GM18873 (cell line): ENCODE data around the gene ENDOG.

ENCODE experiments used
- ATAC-seq: cut with Tn5 transposase; IDR thresholded peaks from one replicate; pipeline ENCODE4 v1.9.1; 2021; ENCODE audit warnings: mild to moderate bottlenecking, moderate library complexity, moderate number of reproducible peaks; ENCODE audit not compliant: unreplicated experiment, low FRiP score

The ENDOG gene

DNA sequence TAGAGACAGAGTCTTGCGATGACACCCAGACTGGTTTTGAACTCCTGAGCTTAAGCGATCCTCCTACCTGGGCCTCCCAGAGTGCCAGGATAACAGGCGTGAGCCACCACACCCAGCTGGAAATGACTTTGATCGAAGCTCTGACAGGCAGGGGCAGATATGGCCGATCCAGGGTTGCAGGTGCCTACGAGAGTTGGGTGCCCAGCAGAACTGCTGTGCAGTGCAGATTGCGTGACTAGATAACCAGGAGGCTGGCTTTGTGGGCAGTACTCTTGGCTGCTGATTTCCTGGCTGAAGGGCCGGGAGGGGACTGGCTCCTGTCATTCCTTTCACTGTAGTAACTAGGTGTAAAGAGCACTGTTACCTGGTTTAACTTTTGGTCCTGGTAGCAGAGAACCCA lies 19.4 kb upstream of the ENDOG start:
- ATAC-seq, result no peak

DNA sequence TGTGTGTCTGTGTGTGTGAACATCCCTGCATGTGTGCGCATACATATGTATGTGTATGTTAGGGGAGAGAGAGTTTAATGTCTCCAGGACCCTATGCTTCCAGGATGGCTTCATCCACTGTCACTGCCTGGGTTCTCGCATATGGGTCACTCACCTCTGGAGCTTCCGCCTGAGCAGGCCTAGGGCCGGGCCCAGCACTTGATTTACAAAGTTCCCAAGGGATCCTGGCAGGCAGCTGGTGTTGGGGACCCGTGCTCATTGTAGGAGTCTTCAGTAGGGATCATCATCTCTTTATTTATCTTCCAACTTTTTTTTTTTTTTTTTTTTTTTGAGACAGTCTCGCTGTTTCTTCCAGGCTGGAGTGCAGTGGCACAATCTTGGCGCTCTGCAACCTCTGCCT lies 18.2 kb upstream of the ENDOG start:
- no peak for ATAC-seq

DNA sequence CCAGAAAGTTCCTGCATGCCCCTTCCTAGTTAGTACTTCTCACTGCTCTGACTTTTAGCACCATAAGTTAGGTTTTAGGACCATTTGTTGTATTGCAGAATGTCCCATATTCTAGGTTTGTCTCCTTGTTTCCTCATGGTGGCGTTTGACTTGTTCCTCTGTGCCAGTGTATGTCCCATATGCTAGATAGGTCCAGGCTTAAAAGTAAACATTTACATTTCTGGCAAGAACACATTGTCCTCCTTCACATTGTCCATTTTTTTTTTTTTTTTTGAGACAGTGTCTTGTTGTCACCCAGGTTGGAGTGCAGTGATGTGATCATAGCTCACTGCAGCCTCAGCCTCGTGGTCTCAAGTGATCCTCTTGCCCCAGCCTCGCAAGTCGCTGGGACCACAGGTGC lies 15.8 kb upstream of the ENDOG start:
- no peak for ATAC-seq

DNA sequence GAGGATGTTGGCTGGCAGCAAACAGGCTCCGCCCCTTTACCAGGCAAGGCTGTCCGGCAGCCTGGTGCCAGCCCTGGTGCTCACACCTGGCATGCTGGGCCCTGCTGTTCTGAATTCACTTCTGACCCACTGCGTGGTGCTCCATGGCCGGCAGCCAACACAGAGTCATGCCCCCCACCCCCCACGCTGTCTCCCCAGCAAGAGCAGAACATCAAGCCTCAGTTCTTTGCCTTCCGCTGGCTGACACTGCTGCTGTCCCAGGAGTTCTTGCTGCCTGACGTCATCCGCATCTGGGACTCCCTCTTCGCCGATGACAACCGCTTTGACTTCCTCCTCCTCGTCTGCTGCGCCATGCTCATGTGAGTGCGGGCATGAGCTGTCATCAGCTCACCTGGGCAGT lies 12.6 kb upstream of the ENDOG start:
- ATAC-seq, result no peak

DNA sequence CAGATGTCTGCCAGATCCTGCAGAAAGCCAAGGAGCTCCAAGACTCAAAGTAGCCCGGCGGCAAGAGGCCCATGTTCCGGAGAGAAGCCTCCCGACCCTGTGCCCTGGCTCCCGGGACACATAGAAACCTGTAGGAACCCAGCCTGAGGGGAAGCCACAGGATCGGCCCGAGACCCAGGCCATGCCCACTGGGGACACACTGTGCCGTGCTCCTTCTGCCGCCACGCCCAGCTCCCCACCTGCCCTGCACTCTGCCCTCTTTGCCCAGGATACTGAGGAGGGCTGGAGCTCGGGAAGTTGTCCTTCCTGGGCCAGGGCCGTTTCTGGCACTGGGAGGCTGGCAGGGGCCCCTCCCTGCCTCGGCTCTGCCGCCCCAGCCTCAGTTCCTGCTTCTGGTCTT lies 10.5 kb upstream of the ENDOG start:
- no peak for ATAC-seq

DNA sequence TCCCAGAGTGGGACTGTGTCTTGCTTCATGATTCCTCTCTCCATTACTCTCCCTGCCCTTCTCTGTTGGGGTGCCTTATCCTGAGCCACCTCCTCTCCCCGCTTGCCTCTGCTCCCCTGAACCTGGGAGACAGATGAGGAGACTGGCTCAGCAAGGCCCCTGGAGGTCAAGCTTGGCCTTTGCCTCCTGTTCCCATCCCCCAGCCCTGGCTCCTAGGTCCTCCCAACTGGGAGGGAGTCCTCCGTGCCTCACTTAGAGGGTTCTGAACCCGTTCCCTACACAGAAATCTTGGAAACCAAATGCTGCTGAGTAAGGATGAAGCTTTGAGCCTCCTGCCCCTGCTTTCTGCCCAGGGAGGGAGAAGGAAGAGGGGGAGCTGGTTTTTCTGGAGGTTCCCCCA lies 9.8 kb upstream of the ENDOG start:
- ATAC-seq, result no peak

DNA sequence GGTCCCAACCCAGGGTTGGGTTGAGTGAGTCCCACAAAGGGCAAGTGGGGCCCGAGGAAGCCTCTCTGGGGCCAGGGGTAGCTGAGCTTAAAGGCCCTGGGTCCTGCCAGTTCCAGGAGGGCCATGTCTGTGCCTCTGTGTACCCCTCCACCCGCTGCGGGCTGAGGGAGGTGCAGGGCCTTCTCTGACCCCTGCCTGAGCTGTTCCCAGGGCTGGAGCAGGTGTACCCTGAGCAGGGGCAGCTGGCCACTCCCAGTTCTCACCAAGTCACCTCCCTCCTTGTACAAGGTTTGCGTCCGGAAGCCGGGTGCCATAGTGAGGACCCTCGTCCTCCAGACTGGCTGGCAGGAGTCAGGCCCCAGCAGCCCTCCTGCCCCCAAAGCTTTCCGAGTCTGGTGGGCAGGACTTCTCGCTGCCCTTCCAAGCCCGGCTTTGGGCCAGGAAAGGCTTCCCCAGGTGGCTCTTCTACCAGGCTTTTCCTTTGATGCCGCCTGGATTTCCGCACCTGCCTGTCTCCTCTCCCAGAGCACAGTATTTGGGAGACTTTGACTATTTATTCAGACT lies 9.2 kb upstream of the ENDOG start:
- no peak for ATAC-seq

DNA sequence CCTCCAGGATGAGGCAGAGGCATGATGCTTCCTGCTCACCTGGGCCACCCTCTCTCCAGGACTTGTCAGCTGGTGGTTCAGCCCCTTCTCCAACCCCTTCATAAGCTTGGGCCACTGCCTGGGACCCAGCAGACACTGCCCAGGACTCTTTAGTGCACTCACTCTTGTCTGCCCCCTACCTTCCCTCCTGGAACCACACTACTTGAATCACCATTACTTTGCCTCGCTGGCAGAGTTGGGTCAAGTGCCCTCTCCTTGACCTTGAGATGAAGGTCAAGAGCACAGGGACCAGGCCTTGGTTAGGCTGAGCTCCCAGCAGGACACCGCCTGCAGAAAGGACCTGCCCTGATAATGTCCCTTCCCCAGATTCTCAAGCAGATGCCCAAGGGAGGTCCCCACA lies 8.5 kb upstream of the ENDOG start:
- no peak for ATAC-seq

DNA sequence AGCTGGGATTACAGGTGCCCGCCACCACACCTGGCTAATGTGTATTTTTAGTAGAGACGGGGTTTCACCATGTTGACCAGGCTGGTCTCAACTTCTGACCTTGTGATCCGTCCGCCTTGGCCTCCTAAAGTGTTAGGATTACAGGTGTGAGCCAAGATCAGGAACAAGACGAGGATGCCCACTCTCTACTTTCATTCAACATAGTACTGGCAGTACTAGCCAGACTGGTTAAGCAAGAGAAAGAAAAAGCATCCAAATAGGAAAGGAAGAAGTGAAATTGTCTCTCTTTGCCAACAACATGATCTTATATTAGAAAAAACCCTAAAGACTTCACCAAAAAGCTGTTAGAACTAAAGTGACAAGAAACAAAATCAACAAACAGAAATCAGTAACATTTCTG lies 7.4 kb upstream of the ENDOG start:
- no peak for ATAC-seq

DNA sequence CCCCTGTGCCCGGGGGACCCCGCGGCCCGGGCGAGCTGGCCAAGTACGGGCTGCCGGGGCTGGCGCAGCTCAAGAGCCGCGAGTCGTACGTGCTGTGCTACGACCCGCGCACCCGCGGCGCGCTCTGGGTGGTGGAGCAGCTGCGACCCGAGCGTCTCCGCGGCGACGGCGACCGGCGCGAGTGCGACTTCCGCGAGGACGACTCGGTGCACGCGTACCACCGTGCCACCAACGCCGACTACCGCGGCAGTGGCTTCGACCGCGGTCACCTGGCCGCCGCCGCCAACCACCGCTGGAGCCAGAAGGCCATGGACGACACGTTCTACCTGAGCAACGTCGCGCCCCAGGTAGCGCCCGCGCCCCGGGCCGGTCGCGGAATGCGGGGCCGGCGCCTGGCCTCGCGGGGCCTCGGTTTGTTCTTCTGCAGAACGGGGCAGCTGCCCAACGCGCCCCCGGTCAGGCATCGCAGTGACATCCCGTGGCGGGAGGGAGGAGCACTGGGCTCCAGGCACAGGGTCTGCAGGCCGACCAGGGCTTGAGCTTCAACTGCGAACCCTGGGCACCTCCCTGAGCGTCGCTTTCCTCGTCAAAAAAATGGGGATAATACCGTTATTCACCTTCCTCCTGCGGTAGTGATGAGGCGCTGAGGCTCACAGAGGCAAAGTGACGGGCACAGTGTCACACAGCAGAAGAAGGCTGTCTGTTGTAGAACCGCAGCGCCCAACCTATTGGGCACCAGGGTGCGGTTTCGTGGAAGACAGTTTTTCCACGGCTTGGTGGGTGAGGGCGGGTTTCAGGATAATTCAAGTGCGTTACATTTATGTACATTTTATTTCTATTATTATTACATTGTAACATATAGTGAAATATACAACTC lies 777 bp downstream of the ENDOG start:
- peak; percentile 15 for ATAC-seq

DNA sequence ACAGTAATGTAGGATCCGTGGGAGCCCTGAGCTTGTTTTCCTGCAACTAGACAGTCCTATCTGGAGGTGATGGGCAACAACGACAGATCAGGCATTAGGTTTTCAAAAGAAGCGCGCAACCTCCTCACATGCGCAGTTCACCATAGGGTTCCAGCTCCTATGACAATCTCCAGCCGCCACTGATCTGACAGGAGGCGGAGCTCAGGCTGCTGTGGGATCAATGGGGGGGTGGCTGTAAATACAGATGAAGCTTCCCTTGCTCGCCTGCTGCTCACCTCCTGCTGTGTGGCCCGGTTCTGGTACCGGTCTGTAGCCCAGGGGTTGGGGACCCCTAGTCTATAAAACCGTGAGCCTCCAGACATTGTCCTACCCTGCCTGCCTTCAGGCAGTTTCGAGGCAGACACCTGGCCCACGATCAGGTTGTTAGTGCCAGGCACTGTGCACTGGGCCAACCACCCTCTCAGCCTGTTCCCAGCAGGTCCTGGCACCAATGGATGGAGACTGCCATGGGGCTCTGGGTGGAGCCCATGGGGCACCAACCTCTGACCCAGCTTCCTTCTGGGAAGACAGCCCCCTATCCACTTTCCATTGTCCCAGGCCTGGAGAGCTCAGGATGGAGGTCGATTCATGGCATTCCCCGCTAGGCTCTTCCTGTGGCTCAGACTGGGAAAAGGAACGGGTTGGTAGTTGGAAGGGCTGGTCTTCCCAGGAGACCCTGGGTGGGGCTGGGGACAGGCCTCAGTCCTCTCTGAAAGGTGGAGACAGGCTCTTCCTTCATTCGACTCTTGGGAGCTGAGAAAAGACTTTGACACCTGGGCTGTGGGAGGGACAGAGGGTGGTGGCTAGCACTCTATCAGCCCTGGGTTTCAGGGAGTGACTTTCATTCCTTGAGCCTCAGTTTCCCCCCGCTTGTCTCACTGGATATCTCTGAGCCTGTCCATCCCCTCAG lies 1.7 kb downstream of the ENDOG start:
- no peak for ATAC-seq

DNA sequence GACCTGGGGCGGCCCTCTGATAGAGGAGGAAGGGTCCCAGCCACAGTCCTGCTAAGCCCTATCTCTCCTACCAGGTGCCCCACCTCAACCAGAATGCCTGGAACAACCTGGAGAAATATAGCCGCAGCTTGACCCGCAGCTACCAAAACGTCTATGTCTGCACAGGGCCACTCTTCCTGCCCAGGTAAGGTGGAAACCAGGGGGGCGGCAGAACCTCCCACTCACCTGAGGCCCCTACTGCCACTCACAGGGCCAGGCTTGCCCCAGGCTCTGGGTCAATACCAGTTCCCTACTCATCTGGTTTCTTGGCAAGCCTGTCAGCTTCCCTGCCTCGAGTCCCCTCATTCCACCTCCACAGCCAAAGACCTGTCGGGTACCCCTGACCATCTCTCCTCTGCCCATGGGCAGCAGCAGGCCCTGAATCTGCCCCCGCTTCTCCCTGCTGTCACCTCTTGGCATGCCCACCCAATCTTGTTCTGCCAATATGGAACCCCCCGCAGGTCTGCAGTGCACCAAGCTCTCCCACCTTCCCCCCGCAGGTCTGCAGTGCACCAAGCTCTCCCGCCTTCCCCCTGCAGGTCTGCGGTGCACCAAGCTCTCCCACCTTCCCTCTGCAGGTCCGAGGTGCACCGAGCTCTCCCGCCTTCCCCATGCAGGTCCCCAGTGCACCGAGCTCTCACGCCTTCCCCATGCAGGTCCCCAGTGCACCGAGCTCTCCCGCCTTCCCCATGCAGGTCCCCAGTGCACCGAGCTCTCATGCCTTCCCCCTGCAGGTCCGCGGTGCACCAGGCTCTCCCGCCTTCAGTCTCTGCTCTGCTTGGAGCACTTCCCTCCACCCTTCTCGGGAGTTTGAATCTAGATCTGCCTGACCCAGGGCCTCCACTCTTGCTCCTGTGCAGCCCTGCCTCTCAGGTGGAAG lies 2.6 kb downstream of the ENDOG start:
- no peak for ATAC-seq

DNA sequence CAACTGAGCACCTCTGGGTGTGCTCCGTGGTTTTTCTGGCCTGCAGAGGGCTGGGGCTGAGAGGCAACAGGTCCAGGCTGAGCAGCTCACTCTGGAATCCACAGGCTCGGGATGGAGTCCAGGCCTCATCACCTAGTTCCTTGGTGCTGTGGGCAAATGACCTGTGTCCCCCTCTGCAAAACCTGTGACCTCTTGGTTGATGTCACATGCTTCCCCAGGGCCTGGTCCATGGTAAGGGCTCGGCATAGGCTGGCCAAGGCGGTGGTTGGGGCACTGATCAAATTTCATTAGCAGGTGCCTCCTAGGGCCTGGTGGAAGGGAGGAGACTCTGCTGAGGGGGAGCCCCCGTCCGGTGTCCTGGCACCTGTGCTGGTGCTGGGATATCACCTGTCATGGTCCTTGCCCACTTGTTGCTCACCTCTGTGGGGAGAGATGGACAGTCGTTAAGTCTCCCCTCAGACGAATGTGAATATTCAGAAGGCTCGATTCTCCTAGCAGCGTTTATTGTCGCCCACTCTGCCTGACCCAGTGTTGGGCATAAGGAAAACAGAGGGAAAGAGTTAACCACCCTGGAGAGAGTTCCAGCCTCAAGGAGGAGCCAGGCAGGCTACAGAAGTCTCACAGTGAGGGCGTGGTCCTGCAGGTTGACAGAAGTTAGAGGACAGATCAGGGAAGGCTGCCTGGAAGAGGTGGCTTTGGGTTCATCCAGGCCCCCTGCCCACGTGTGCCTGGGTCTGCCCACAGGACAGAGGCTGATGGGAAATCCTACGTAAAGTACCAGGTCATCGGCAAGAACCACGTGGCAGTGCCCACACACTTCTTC lies 3.5 kb downstream of the ENDOG start:
- ATAC-seq, result no peak

DNA sequence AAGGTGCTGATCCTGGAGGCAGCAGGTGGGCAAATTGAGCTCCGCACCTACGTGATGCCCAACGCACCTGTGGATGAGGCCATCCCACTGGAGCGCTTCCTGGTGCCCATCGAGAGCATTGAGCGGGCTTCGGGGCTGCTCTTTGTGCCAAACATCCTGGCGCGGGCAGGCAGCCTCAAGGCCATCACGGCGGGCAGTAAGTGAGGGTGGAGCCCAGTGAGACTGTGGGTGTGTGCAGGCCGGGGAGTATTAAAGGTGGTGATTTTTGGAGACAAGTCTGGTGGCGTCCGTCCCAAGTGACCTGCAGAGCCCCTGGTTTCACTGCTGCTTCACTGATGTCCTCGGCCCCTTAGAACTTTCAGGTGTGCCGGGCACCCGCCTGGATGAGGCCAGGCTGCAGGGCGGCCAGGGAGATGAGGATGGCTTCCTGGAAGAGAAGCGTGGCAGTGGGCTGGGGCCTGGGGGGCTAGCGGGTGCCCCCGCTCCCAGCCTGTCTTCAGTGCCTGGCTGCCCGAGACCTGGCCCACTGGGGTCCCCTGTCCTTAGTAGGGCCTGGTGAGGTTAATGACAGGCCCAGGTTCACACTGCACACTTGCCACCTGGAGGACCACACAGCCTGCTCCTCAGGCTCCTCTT lies 4.2 kb downstream of the ENDOG start:
- no peak for ATAC-seq

DNA sequence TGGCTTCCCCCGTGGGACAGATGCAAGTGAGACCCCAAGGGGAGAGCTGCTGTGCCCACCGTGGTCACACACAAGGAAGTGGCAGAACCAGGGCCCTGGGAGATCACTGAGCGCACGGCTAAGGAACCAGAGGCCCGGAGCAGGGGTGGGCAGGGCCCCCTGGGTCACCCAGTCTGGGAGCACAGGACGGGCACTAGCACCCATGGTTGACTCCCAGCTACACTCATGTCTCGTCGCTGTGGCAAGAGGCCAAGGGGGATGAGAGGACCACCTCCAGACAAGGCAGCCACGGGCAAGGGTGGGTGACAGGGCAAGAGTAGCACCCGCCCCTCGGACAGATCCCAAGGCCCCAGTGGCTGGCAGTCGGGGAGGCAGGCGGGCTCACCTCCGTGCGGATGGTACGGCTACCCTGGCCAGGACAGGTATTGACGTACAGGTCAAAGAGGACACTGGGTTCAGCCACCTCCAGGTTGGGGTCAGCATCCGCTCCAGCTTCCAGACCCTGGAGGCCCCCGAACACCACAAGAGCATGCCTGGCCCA lies 5.1 kb downstream of the ENDOG start:
- ATAC-seq, result no peak

DNA sequence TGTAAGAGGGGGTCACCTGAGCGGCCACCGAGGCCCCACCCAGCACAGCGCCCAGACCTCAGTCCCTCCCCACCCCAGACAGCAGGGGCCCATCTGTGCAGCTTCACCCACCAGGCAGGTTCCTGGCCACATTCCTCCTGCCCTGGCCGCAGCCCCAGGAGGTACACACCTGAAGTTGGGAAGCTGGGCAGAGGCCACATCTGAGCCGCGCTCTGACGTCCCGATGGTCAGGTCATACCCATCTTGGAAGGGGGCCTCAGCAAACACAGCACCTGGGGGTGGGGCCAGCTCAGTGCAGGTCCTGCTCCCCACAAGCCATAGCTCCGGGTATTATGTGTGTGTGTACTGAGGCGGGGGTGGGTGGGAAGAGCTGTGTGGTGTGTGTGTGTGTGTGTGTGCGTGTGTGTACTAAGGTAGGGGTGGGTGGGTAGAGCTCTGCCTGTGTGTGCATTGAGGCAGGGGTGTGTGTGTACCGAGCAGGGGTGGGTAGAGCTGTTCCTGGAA lies 5.7 kb downstream of the ENDOG start:
- ATAC-seq, result no peak

DNA sequence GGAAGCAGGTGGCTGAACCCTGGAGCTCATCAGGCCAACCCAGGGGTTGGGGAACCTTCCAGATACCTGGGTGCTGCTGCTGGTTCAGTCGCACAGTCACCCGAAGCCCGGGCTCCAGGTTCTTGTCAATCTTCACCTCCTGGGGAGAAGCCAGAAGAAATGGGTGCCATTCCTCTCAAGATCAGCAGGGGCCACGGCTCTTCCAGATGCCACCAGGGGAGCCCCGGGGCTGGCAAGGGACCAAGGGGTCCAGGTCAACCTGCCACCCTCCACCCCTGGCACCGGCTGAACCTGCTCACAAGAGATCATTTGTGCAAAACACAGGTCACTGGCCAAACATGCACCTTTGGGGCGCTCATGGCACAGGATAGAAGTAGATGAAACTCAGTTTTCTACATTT lies 6.6 kb downstream of the ENDOG start:
- no peak for ATAC-seq

DNA sequence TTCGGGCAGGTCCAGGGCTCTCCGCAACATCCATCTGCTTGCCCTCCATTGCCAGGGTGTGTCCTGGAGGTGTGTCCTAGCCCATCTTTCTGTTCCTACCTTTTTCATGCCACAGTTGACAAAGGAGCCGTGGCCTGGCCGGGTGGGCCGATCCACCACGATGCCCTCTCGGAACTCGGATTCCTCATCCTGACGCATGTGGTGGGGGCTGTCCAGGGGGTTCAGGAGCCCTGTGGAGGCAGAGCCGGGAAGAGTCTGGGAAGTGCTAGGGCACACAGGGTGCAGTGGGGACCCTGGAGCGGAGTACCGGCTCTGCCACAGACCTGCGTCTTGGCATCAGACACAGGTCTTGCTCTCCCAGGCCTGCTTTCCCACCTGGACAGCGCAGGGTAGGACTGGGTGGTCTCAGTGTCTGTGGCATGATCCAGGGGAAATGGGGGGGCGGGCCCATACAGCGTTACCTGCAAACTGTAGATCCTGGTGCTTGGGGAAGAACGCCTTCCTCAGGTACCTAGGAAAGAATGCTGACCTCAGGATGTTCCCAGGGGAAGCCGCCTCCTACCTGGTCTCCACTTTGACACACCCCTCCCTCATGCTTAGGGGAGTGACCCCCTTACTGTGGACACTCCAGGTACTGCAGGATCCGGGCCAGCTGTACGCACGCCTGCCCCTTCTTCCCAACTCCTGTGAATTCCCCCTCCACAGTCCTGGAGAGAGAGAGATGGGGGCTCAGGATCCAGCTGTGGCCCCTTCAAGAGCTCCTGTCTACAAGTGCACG lies 7.8 kb downstream of the ENDOG start:
- no peak for ATAC-seq
